ENCODE measurements around the gene DAZAP2.
A peak's percentile ranks its signal among the peaks of the same experiment; 100 is the strongest.

DAZAP2 gene, protein sequence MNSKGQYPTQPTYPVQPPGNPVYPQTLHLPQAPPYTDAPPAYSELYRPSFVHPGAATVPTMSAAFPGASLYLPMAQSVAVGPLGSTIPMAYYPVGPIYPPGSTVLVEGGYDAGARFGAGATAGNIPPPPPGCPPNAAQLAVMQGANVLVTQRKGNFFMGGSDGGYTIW

DNA sequence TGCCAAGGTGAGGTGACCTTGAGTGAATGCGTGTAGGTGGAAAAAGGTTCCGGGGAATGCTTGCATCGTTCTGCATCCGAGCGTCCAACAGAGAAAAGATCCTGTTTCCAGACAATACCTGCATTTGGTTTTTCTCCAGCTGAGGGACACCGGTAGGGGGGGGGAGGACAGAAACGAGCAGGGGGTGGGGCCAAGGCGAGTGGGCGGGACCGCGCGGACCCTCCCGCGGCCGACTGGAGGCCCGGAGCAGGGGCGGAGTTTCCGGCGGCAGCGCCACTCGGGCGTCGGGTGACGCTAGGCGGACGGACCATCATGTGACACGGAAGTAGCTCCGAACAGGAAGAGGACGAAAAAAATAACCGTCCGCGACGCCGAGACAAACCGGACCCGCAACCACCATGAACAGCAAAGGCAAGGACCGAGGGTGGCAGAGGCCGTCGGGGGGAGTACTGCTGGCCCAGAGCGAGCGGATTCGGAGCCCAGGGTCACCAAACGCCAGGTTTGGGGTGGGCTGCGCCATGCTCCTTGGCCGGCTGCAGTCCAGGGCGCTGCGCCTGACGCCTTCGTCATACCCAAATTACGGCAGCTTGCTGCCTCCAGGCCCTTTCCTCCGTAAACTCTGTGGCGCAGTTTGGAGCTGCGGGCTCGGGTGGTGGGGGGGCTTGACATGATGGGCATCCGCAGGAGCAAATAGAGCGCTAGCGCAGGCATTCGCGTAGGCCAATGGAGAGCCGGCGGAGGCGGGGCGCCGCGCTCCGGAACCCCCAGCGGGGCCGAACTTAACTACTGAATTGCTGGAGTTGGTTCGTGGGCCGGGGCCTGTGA, at the start of gene DAZAP2:
TSS of gene DAZAP2 (plus strand) at position 317 of the 825 bp plus-strand sequence. CDS start at position 399, 82 bp downstream.
- DNase-seq = peak; percentile 95

DNA sequence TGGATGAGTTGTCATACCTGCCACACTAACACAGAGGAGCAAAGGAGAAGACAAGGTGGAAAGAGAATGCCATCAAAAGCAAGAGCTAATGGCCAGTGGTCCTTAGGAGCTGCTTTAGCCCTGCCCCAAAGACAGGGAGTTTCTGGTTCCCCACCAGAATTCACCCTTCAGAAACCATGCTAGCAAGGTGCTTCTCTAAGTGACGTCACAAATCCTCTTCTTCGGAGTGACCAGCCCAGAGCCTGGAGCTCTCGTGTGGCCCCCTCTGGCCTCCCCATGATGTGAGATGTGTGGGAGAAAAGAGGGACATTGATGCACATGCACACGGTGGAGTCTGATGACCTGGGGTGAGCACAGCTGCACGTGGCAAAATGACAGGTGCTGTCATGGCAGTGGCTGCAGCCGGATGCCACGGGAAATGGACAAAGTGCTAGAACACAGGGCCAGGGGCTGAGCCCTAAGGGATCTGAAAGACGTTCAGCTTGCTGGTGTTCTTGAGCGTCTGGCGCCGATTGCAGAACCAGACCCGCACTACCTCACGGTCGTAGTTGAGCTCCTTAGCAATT, 48.8 kb upstream of the DAZAP2 start:
- no peak for DNase-seq

DNA sequence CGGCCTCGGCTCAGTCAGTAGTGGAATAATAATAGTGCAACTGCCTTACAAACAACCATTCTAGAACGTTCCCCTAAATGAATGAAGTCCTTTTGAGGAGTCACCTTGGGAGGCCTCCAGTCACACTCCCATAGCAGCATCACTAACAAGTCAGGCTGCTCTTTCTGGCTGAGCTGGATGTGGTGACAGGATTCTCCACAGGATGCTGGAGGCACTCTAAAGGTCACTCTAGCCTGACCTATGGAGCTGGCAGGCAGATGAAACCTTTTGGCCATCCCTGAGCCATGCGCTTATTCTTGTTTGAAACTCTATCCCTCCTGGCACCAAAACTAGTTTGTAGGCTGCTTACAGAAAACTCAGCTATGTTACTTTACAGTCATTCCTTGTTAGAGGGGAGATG, 47.8 kb upstream of the DAZAP2 start:
- no peak for DNase-seq

DNA sequence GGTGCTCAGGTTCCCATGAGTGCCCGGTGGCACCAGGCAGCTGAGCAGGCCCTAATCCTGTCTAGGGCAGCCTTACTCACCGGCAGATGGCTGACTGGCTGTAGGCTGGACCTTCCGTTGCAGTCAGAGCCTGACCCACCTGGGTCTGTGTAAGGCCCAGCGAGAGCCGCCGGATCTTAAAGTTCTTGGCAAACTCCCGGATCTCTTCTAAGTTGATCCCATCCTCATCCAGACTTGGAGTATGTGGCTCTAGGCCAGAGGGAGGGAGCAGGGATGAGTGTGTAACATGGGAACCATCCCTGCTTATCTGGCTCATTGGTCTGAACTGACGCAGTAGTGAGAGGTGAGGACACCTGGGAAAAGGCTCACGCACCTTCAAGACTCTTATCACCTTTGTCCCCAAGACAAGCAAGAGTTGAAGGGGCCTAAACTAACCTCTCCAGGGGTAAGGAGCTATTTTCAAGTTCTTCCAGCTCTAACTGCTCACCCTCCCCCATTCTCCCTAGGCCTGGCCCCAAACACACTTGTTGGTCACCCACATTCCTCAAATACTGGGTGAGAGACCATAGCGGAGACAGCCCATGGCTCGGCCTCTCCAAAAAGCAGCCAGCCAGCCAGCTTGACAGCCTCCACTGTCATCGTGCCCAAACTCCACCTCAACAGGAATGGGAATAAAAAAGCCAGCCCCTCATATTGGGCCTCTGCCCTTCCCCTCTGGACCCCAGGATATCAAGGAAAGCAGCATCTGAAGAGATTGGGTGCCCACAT, 46.9 kb upstream of the DAZAP2 start:
- no peak for DNase-seq

DNA sequence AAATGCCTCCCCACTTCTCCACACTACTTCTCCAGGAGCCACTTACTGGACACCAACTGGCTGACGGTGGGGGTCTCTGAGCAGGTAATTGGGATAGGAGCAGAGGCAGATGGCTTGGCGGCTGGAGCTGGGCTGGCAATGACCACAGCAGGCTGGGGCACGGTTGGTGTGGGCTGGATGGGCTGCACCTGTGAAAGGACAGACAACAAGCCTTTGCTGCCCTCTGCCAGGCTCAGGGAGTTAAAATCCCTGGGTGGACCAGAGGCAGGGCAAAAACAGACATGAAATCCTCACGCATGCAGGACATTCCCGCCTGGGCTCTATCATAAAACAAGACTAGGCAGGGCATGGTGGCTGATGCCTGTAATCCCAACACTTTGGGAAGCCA, 46.3 kb upstream of the DAZAP2 start:
- no peak for DNase-seq

DNA sequence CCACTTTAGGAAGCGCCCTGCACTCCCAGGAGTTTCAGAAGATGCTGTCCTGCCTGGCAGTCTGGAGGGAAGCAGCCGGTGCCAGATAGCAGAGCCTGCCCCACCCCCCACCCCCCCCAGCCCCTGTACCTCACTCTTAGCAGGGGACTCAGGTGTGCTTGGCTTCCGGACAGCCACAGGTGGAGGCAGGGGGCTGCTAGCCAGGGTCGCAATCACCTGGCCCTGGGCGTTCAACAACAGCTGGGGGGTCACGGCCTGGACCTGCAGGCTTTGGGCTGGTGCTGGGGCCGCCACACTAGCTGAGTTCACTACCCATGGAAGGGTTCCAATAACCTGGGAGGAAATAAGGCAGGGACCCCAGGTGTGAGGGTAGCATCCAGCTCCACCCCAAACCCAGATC, 42.8 kb upstream of the DAZAP2 start:
- no peak for DNase-seq

DNA sequence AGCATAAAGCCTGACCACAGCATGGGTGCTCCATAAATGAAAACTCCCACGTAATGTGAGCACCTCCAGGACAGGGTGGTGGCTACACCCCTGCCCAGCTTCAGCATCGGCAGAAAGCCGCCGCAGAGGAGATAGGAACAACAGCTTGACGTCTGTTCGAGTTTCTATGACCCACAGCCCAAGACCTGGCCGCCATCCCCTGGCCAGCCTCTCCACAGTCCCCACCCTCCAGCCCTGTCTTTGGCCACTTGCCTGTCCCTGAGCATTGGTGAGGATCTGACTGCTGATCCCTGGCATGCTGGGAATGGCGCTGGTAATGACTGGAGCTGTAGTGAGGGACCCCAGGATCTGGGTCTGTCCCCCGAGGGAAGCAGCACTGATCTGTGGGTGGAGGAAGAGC, 42.1 kb upstream of the DAZAP2 start:
- no peak for DNase-seq

DNA sequence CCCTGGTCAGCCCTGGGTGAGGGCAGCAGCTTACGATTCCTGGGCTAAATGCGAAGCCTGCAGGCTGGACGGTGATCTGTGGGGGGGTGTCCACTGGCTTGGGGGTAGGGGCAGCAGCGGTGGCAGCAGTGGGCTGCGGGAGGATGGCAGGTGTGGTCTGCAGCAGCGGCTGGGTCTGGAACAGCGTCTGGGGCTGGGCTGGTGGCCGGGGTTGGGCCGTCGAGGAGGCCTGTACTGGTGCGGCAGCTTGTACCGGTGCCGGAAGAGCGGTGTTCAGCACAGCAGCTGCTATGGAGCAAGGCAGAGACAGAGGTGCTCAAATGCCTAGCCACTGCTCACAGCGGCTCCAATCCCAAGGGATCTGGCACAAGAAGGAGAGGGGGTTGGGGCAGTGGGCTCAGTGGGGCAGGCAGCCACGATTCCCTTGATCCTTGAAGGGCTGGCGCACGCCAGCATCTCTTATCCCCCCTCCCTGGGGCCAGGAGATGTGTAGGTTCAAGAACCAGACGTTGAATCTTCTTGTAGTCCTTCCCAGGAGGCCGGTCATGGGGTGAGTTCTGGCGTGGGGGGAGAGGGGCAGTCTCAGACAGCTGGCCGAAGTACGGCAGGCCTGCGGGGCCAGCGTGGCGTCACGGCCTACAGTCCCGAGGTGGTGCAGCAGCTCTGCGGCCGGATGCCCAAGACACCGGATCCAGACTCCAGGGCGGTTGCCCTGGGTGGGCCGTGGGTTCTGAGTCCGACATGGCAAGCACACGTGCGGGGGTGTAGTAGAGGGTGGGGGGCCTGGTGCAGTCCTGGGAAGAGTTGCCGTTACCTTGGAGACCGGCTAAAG, 40.7 kb upstream of the DAZAP2 start:
- no peak for DNase-seq

DNA sequence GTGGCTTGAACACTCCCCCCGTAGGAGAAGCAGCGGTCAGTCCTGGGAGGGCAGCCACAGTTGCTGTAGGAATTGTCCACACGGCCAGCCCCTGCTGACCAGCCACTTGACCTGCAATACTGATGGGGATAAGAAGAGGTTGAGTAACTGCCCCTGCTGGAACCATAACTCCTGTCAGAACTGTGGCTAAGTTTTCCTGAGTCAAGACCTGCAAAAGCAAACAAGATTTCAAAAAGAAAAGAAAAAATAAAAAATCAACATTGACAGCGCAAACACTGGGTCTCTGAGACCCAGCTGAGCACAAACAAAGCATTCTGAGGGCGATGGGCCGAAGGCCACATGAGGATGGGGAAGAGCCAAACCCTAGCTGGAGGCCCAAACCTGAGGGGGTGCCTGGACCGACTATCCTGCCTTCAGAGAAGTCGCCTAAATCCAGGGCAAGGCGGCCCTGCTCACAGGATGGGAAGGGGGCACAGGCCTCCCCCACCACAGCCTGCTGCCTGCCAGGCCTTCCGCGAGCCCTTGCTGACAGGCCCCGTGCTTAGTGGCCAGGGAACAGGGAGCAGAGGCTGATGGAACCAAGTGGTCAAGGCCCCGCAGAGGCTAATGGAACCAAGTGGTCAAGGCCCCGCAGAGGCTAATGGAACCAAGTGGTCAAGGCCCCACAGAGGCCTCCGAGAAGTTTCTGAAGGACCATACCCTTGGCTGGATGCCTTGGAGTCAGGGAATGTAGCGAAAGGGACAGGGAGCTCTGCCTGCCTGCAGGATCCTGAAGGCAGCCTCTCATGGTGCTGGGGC, 39.9 kb upstream of the DAZAP2 start:
- no peak for DNase-seq

DNA sequence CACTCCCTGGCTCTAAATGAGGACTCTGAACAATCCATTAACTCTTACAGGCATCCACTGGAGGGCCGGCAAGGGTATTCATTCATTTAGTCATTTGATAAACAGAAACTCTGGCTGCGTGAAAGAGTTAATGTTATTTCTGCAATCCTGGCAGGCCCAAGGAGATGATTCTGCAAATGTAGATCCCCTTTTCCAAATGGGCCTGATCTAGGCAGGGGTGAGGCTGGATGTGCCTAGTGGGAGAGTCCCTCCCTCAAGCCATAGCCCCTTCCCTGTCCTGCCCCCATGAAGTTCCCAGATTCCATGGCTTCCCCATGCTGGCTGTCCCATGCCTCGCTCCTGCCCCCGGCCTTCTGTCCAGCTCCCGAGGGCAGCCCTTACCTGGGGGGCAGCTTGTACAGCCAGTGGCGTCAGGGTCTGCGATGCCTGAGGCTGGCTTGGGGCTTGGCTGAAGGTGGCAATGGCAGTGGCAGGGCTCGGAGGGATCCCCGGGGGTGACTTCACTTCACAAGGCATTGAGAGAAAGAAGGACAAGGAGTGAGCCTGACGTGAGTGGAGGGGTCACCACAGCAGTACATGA, 39.2 kb upstream of the DAZAP2 start:
- no peak for DNase-seq

DNA sequence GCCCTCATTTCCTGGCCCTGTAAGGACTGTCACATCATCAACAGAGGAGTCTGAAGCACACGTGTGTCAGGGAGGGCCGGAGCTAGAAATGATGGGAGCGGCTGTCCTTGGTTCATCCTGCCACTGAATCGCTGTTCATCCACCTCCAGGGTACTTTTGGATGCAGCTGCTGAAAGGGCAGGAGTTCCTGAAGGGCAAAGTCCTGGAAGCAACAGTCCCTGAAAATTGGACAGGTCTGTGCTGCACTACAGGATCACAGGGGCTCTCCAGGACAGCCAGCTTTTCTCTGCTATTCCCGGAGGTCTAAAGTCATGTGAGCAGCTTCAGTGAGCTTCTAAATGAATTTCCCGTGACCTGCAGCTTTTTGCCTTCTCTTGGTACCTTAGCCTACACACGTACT, 38.5 kb upstream of the DAZAP2 start:
- no peak for DNase-seq

DNA sequence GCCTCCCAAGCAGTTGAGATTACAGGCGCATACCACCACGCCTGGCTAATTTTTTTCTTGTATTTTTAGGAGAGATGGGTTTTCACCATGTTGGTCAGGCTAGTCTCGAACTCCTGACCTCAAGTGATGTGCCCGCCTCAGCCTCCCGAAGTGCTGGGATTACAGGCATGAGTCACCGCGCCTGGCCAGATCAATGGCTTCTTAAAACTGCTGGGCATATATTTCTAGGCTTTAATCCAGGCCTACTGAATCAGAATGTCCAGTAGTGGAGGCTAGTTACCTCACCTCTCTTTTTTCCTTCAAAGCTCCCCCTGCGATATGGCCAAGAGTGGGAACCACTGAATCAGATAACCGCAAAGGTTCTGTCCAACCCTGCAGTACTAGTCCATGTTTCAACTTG, 37.8 kb upstream of the DAZAP2 start:
- DNase-seq = no peak

DNA sequence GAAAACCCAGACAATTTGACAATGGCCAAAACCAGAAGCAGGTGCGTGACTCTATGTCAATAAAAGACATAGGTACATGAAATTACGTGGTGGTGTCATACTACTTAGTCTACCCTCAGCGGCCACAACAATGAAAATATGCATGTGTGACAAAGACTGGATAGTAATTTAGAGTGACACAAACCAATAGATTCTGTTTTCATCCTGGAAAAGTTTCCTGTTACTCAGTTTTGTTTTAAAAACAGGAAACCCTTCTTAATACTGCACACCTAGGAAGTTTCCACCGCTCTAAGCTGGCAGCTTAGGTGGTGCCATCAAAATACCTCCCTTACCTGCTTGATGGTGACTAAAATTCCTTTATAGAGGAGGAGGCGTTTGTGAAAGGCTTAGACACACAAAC, 35.9 kb upstream of the DAZAP2 start:
- DNase-seq = no peak

DNA sequence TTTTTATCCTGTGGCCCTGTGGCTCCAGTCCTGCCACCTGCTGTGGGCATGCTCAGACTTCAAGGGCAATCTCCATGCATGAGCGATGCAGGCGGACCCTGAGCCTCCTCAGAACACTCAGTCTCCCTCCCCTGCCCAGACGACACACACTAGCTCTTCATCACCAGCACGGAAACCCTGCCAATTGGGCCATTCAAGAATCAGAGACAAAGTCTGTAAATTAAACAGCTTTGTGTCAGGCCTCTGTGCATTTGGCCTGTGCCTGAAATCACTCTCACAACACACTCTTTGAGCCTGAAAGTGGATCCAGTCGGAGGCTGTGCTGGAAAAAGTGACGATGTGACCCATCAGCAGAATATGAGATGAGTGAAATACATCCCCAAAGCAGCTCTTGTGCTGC, 33.3 kb upstream of the DAZAP2 start:
- no peak for DNase-seq

DNA sequence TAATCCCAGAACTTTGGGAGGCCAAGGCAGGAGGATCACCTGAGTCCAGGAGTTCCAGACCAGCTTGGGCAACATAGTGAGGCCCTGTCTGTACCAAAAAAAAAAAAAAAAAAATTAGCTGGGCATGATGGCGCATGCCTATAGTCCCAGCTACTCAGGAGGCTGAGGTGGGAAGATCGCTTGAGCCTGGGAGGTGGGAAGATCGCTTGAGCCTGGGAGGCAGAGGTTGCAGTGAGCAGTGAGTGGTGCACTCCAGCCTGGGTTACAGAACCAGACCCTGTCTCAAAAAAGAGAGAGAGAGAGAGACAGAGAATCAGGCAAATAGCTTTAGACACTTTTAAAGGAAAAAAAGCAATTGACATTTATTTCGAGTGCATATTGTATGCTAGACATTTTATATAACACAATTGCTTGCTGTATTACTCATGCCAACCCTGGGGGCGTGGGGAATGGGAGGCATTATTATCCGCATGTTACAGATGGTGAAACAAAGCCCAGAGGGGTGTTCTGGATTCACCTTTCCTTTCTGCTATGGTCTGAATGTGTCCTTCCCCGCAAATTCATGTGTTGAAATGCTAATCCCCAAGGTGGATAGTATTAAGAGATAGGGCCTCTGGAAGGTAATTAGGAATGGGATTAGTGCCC, 30.5 kb upstream of the DAZAP2 start:
- no peak for DNase-seq

DNA sequence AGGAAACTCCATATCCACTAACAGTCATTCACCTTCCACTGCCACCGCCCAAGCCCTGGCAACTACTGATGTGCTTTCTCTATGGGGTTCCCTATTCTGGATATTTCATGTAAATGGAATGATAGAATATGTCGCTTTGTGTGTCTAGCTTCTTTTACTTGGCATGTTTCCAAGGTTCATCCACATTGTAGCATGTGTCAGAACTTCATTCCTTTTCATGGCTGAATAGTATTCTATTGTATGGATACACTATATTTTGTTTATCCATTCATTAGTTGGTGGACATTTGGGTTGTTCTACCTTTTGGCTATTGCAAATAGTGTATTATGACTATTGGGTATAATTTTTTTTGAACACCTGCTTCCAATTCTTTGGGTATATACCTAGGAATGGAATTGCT, 29.4 kb upstream of the DAZAP2 start:
- no peak for DNase-seq

DNA sequence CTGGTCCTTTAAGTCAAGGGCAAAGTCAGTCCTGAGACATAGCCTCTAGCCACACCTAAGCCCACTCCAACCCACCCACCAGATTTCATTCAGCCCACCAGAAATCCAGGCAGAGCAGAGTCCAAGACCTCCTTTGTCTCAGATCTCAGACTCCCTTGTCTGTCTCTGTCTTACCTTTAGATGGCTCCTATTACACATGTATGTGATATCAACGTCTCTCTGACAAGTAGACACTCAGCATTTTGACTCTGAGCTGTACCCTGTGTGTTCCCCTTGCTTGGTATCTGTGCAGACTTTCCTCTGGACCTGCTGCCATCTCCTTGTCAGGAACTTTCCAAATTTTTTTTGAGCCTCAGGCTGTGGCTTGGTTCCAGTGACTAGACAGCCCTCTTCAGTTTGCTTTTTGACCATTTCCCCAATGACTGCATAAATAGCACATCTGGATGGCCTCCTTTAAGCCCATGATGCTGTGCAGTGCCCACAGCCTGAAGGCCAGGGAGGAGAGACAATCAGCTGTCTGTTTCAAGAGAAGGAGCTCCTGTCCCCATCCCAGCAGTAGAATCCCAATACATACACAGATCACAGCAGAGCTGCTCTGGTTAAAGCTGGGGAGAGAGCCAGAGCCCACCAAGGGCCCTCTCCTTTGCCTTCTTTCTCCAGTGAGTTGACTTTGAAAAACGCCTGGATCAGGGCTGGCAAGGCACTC, 27.8 kb upstream of the DAZAP2 start:
- DNase-seq = no peak

DNA sequence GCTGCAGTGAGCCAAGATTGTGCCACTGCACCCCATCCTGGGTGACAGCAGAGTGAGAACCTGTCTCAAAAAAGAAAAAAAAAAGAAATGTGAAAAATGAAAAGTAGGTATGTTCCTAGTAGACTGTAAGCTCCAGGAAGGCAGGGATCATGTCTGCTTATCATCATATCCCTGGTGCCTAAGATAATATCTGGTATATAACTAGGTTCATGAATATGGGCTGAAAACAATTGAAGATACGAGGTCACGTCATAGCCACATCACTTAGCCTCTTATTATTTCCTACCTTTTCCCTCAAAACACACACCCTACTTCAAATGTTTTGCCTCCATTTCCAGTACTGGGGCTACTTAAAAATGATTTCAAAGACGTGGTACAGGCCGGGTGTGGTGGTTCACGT, 23.7 kb upstream of the DAZAP2 start:
- DNase-seq = no peak

DNA sequence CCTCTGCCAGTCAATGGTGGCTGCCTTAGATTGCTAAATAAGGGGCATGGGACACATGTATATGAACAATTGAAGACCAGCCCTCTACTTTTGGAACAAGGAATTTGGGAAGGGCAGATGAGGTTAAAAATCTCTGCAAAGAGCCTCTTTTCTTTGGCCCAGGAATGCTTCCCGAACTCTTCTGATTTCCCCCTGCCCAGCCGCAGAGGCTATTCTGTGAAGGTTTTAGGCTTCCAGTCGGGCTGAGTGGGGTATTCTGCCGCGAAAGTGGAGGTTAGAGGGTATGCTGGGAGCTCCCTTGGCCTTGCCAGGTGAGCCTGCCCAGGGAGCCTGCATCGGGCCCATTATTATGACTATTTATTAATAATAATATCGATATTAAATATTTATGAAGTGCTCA, 22.0 kb upstream of the DAZAP2 start:
- DNase-seq = no peak
